Measurements from ENCODE around the gene KLRF2. TPM values are rescaled to one million over a fixed set of nuclear protein-coding genes. Genes with fewer than 3 reads are reported as not detected.

KLRF2 gene
- total RNA-seq, 1 experiment from 2014 or later = not detected

- Histone ChIP-seq H4K20me1 (ENCODE audit: control insufficient read depth, insufficient read depth, insufficient read length) (no peaks in the 10 kb centered on the region), H2AFZ (ENCODE audit: low read length) (no peak overlapping the region)
- H3K27me3 Mint-ChIP-seq (ENCODE audit: low read depth) = no peaks in the 10 kb centered on the region; the same call in 1 of the 2 replicates
Measured at GRCh38 chr12:9897535-9897934, 16.2 kb downstream of the KLRF2 start.

More at GRCh38 chr12:9897535-9897934, 16.2 kb downstream of the KLRF2 start:
- Histone ChIP-seq H3K4ac (ENCODE audit: low read depth, low read length) (no peak overlapping the region), H3K18ac (ENCODE audit: insufficient read length, low read depth, low read length) (no peak overlapping the region), H3K4me1 (ENCODE audit: insufficient read depth, low read length) (no peaks in the 10 kb centered on the region), H3K79me2 (ENCODE audit: insufficient read depth, low read length) (no peaks in the 10 kb centered on the region), H3T11ph (ENCODE audit: low read length) (no peak overlapping the region), H2BK12ac (ENCODE audit: insufficient read length, low read depth, low read length) (no peak overlapping the region), H3K23ac (ENCODE audit: insufficient read length, low read depth, low read length) (no peak overlapping the region), H2BK20ac (ENCODE audit: low read depth, low read length, poor library complexity, severe bottlenecking) (no peak overlapping the region), H3K9ac (ENCODE audit: extremely low read depth, insufficient read length, low read length) (no peak overlapping the region), H2BK5ac (ENCODE audit: insufficient read length, low read length) (no peak overlapping the region), H4K5ac (ENCODE audit: insufficient read length, low read depth, low read length) (no peak overlapping the region), H3K4me2 (ENCODE audit: insufficient read depth, insufficient read length, low read length) (no peak overlapping the region), H3K14ac (ENCODE audit: insufficient read depth, low read length) (no peak overlapping the region), H3K79me1 (ENCODE audit: insufficient read depth, low read depth, low read length, poor library complexity, severe bottlenecking) (no peaks in the 10 kb centered on the region), H2BK120ac (ENCODE audit: low read depth, low read length, poor library complexity, severe bottlenecking) (no peak overlapping the region), H2BK15ac (ENCODE audit: low read depth, low read length) (no peak overlapping the region), H4K91ac (ENCODE audit: insufficient read length, low read depth, low read length) (no peak overlapping the region), H3K9me3 (ENCODE audit: control insufficient read depth, low read depth, low read length) (no peaks in the 10 kb centered on the region), H3K27me3 (ENCODE audit: insufficient read depth, low read length) (no peaks in the 10 kb centered on the region), H2AK5ac (ENCODE audit: insufficient read length, low read length) (no peak overlapping the region), H4K8ac (replicated peaks; ENCODE audit: insufficient read length, low read depth, low read length) (no peak overlapping the region), H3K23me2 (ENCODE audit: insufficient read length, low read depth, low read length, poor library complexity, severe bottlenecking) (no peaks in the 10 kb centered on the region), H3K27ac (ENCODE audit: insufficient read length, low read depth, low read length) (no peak overlapping the region), H3K56ac (ENCODE audit: insufficient read length, low read depth, low read length) (no peak overlapping the region)
- no peak overlapping the region for H3K4me3 Mint-ChIP-seq
- WGBS (ENCODE audit: extremely low coverage, insufficient read length, low lambda C conversion rate) = no CpG with 5 or more reads among the region's 6 CpGs
- H3K27ac Mint-ChIP-seq = no peak overlapping the region
- no peak for DNase-seq
- peaks cover 11 to 16% of the 10 kb centered on the region in 2 experiments for H3K4me1 Mint-ChIP-seq
- no peak for TF ChIP-seq CTCF (conservative IDR thresholded peaks at IDR 0.05)
- H3K36me3 Mint-ChIP-seq (ENCODE audit: insufficient read depth in 1 of 3, low read depth in 3 of 3) = peaks cover 2 to 11% (median 10%) of the 10 kb centered on the region in 3 experiments; a peak in 6 of 7 replicates
- H3K9me3 Mint-ChIP-seq = peaks cover 5 to 10% of the 10 kb centered on the region in 2 experiments

Data from H9 (cell line).